GM12874 (cell line): Measurements from ENCODE around the gene CASQ1.

Experiments
- TF ChIP-seq, protein P1 (sequence below): IDR thresholded peaks from 2 replicates; pipeline ENCODE4 v1.5.1; 2011; ENCODE audit warnings: low read depth, mild to moderate bottlenecking, control low read depth, low read length, moderate library complexity; ENCODE audit not compliant: insufficient read depth

The CASQ1 gene

DNA sequence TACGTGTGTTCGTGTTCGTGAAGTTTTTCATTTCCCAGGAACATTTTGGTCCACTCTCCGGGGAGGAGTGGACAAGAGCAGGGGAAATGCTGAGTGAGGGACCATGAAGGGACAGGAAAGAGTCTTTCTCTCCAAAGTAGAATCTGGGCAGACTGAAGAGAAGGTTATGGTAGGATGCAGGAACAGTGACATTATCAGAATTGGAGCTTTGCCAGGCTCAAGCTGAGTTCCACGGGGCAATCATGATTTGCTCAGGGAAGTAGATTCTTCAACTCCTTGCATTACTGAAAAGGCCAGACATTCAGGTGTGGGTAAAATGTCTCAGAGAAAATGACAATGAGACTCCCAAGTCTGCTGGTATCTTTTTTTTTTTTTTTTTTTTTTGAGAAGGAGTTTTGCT, 22.4 kb upstream of the CASQ1 start:
- TF ChIP-seq, protein P1, sequence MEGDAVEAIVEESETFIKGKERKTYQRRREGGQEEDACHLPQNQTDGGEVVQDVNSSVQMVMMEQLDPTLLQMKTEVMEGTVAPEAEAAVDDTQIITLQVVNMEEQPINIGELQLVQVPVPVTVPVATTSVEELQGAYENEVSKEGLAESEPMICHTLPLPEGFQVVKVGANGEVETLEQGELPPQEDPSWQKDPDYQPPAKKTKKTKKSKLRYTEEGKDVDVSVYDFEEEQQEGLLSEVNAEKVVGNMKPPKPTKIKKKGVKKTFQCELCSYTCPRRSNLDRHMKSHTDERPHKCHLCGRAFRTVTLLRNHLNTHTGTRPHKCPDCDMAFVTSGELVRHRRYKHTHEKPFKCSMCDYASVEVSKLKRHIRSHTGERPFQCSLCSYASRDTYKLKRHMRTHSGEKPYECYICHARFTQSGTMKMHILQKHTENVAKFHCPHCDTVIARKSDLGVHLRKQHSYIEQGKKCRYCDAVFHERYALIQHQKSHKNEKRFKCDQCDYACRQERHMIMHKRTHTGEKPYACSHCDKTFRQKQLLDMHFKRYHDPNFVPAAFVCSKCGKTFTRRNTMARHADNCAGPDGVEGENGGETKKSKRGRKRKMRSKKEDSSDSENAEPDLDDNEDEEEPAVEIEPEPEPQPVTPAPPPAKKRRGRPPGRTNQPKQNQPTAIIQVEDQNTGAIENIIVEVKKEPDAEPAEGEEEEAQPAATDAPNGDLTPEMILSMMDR = no peak

DNA sequence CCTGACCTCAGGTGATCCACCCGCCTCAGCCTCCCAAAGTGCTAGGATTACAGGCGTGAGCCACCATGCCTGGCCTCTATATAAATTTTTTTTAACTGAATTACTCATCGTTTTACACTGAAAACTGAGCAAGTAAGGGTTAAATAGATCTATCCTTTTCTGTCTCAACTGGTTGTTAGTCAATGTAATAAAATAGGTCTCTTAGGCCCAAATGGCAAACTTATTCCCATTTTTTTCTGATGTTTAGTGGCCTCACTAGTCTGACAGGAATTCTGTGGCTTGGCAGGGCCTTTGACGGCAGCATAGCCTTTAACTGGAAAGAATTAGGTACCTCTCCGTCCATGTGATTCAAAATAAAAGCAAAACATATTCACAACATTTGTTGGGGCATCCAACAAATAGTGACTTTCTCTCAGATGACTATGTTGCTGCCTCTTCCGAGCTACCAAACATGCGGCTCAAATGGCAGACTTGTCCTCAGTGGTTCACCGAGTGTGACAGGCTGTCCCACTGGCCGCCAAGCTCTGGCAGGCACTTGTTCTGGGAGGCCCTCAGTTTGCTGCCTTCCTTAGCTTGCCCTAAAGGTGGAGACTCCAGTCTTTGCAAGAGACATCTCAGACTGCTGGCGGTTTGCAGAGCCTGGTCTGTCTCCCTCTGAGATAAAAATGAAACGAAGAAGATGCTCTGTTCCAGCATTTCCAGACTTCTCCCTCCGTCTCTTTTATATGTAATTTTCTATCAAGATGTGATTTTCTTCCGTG, 21.6 kb upstream of the CASQ1 start:
- TF ChIP-seq, protein P1 = no peak

DNA sequence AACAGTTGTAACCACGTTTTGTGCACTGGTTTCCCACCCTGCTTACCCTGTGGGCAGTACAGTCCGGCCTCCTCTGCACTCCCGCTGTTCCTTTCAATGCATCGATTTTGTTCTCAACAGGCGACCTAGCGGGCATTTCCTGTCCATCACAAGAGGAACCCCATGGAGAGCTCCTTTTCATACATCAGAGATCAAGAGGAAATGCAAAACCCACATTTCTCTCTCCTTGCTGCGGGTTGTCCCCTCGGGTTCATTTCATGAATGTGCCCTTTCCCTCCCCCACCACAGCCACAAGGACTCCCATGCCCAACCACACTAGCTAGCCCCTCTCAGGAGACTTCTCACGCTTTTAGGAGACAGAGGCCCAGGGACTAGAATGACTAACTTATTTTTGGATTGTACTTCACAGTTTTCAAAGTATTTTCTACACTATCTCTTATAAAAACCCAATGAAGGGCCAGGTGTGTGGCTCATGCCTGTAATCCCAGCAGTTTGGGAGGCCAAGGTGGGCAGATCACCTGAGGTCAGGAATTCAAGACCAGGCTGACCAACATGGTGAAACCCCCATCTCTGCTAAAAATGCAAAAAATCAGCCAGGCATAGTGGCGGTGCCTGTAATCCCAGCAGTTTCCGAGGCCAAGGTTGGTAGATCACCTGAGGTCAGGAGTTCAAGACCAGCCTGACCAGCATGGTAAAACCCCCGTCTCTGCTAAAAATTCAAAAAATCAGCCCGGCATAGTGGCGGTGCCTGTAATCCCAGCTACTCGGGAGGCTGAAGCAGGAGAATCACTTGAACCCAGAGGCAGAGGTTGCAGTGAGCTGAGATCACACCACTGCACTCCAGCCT, 20.6 kb upstream of the CASQ1 start:
- TF ChIP-seq, protein P1 = no peak

DNA sequence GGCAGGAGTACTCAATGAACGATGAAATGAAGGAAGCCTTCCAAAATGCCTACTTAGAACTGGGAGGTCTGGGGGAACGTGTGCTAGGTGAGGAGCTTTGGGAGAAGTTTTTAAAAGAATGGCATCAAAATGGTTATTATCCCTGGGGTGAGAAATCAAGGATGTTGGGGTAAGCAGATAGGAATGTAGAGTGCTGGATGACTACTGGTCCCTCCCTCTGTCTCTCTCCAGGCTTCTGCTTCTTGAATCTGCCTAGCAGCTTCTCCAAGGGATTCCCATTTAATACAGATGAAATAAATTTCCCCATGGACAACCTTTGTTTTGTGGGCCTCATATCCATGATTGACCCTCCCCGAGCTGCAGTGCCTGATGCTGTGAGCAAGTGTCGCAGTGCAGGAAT, 19.0 kb upstream of the CASQ1 start:
- TF ChIP-seq, protein P1 = no peak

GRCh38 chr1:160171980-160172379, 18.4 kb upstream of the CASQ1 start:
- TF ChIP-seq, protein P1 = no peak

DNA sequence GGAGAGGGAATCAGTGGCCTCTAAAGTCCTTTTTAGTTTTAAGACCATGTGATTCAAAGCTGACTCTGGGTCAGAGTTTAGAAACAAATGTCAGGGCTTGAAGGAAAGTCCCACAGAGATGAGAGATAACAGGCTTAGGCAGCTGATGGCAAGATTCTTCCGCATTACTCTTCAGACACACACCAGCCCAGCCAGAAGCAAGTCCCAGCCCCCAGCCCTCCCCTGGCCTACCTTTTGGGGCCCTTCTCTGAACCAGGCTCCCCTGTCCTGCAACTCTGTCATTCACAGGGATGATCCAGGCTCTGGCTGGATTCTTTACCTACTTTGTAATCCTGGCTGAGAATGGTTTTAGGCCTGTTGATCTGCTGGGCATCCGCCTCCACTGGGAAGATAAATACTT, 13.1 kb upstream of the CASQ1 start:
- TF ChIP-seq, protein P1 = no peak

DNA sequence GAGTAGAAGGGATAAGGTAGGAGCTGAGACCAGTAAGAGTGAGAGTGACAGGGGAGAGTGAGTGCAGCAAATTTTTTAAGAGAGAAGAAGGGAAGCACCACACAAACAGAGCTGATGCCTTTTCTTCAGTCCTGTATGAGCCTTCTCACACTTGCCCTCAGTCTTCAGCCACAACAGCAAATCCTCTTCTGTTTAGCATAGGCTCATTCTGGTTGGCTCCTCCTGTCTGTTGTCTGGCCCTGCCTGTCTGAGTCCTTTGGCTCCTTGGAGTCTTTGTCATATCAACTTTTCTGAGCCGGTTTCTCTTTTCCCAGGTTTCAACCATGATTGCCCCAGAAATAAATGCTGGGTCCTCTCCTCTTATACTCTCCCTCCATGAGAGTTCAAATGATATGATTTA, 12.7 kb upstream of the CASQ1 start:
- TF ChIP-seq, protein P1 = no peak
